NT2/D1 (cell line): ENCODE results near the gene ANTXR2.

Experiments
- SUZ12 ChIP-seq: IDR thresholded peaks from 2 replicates; pipeline ENCODE4 v1.6.1; 2011; ENCODE audit not compliant: insufficient read length, insufficient read depth; ENCODE audit errors: extremely low read depth
- YY1 ChIP-seq: IDR thresholded peaks from 2 replicates; pipeline ENCODE4 v1.6.1; 2011; ENCODE audit not compliant: insufficient read length, insufficient read depth
- ZNF274 ChIP-seq: IDR thresholded peaks from 2 replicates; pipeline ENCODE4 v1.6.1; 2011; ENCODE audit warnings: mild to moderate bottlenecking, low read depth, low read length

DNA sequence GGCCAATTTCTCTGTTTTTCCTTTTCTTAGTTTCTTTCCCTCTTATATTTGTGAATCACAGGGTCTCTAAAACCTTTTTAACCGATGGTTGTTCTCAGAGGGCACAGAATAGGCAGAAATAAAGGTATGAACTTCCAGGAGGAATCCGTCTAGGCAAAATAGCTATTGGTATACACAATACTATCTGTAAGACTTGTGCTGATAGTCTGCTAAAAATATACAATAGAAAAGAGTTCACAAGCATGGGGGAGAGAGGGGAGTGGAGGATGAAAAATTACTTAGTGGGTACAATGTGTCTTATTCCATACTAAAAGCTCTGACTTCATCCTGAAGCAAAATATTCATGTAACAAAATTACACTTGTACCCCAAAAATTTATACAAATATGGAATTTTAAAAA lies 30.2 kb downstream of the ANTXR2 start:
- TF ChIP-seq SUZ12: no peak
- TF ChIP-seq YY1: no peak
- TF ChIP-seq ZNF274: no peak
